Right atrium auricular region (tissue), 2 donors: Measurements from ENCODE around the gene SUCLG2. TPM values are rescaled to one million over a fixed set of nuclear protein-coding genes. Genes with fewer than 3 reads are reported as not detected.
A peak's percentile ranks its signal among the peaks of the same experiment; 100 is the strongest.

Experiments
- DNase-seq: peaks from one replicate; pipeline ENCODE4 v3.0.0-alpha.2; 2019; ENCODE audit warnings: low spot score
- H3K27ac ChIP-seq, 2 donors: fragments of 200-600 bp; sonication (generic); 1 replicate in 1 of 2; 2 replicates in 1 of 2; pipeline ENCODE4 v1.5.1; 2016 to 2019
- H3K27me3 ChIP-seq, 2 donors: fragments of 200-600 bp; sonication (generic); one replicate each; pipeline versions ENCODE4 v1.5.1 to v1.6.0; 2017 to 2019
- H3K36me3 ChIP-seq: fragments of 200-600 bp; sonication (generic); one replicate; pipeline ENCODE4 v1.5.1; 2016
- H3K4me1 ChIP-seq, 2 donors: fragments of 200-600 bp; sonication (generic); one replicate each; pipeline versions ENCODE4 v1.5.1 to v1.6.0; 2017 to 2019
- H3K4me3 ChIP-seq, 2 donors: fragments of 200-600 bp; sonication (generic); 1 replicate in 1 of 2; 2 replicates in 1 of 2; pipeline ENCODE4 v1.5.1; 2017 to 2019; ENCODE audit warnings: mild to moderate bottlenecking in 1 of 2, moderate library complexity in 1 of 2
- H3K9me3 ChIP-seq, 2 donors: fragments of 200-600 bp; sonication (generic); one replicate each; pipeline ENCODE4 v1.5.1; 2019
- CTCF ChIP-seq, 2 donors: fragments of 200-600 bp; sonication (generic); IDR thresholded peaks; one replicate each; pipeline ENCODE4 v1.5.1; 2019; ENCODE audit warnings: antibody characterized with exemption in 2 of 2
- total RNA-seq, 2 donors: library from RNA; depleted of rRNA; stranded (reverse); fragments of >200 nt; gene quantifications; one replicate each; pipeline ENCODE4 v1.1.0, GENCODE V29; 2016

The SUCLG2 gene
- total RNA-seq, 2 donors from 2014 or later, result 39.0 to 81.5 TPM

DNA sequence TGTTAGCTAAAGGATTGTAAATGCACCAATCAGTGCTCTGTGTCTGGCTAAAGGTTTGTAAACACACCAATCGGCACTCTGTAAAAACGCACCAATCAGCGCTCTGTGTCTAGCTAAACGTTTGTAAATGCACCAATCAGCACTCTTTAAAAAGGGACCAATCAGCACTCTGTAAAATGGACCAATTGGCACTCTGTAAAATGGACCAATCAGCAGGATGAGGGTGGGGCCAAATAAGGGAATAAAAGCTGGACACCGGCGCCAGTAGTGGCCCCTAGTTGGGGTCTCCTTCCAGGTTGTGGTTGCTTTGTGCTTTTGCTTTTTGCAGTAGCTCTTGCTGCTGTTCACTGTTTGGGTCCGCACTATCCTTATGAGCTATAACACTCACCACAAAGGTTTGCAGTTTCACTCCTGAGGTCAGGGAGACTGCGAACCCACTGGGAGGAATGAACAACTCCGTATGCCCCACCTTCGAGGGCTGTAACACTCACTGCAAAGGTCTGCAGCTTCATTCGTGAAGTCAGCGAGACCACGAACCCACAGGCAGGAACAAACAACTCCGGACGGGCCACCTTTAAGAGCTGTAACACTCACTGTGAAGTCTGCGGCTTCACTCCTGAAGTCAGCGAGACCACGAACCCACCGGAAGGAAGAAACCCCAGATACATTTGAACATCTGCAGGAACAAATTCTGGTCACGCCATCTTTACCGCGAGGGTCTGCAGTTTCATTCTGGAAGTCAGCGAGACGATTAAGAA is 1.1 kb upstream of the SUCLG2 start:
- H3K27ac ChIP-seq, result peak overlapping the region in 1 of 2 donors; percentile 95
- H3K4me3 ChIP-seq, result peak overlapping the region; percentile 74 to 80
- DNase-seq, result no peak
- peaks cover 0 to 18% of the 10 kb centered on the region in 2 donors for H3K4me1 ChIP-seq
- no peak for TF ChIP-seq CTCF (IDR thresholded peaks at IDR 0.05)
- no peaks in the 10 kb centered on the region for H3K9me3 ChIP-seq
- no peaks in the 10 kb centered on the region for H3K27me3 ChIP-seq
- no peaks in the 10 kb centered on the region for H3K36me3 ChIP-seq

- Histone ChIP-seq H3K36me3 (no peaks in the 10 kb centered on the region), H3K4me3 (peak overlapping the region; percentile 74 to 80), H3K9me3 (no peaks in the 10 kb centered on the region), H3K27me3 (no peaks in the 10 kb centered on the region), H3K4me1 (peaks cover 0 to 23% of the 10 kb centered on the region in 2 donors), H3K27ac (peak overlapping the region; percentile 92 to 95)
- no peak for TF ChIP-seq CTCF (IDR thresholded peaks at IDR 0.05)
- DNase-seq, result no peak
Measured at GRCh38 chr3:67654844-67655177, 399 bp upstream of the SUCLG2 start.

DNA sequence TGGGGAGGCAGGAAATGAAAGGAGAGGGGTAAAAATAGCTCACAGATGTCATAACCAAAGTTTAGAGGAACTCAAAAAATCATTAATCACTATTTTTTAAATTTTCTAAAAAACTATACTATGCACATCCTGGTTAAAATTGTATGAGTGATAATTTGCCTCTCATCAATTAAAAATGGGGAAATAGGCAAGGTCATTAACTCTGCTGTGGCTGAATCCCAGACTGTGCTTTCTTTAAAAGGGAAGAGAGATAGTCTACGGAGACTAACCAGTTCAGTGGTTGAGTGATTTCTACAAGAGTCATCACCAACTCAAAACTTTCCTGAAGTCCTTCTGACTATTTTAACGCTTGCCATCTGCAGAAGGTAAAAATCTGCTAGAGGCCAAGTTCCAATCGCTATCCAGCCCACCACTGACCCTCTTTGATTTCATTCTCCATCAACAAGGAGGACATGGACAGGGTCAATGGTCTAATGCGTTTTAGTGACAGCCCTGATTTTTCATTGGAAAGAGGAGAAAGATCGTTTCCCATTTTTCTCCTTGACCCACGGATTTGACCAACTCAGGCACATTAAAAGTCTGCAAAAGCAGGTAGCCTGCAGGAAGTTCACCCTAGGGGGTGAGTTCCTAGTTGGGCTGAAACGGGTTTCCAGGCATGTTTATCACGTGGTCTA is 850 bp downstream of the SUCLG2 start:
- no peaks in the 10 kb centered on the region for H3K27me3 ChIP-seq
- no peak for TF ChIP-seq CTCF (IDR thresholded peaks at IDR 0.05)
- H3K9me3 ChIP-seq, result no peaks in the 10 kb centered on the region
- DNase-seq, result no peak
- peaks cover 0 to 34% of the 10 kb centered on the region in 2 donors for H3K4me1 ChIP-seq
- no peaks in the 10 kb centered on the region for H3K36me3 ChIP-seq
- peak overlapping the region; percentile 92 to 95 for H3K27ac ChIP-seq
- H3K4me3 ChIP-seq, result peak overlapping the region; percentile 74 to 80

DNA sequence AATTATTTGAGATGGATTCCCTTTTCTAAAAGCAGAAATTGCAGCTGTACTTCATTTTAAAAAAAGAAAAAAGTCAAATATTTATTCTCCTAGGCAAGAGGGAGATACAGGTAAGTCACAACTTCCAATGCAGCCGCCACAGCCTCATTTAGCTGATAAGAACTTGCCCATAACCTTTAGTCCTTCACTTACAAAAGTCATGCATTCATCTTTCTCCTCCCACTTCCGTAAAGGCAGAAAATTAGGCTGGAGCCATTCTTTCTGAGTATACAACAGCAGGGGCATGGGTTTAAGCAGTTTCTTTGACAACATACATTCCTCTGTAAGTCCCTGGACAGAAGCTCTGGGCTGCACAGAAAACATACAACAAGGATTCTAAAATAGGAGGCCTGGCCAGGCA is 4.3 kb downstream of the SUCLG2 start:
- Histone ChIP-seq H3K27ac (peak overlapping the region; percentile 3 to 81), H3K4me1 (peaks cover 0 to 54% of the 10 kb centered on the region in 2 donors)

GRCh38 chr3:67649681-67650080 is 4.7 kb downstream of the SUCLG2 start:
- H3K36me3 ChIP-seq, result no peaks in the 10 kb centered on the region
- no peak overlapping the region for H3K4me3 ChIP-seq
- H3K27me3 ChIP-seq, result no peaks in the 10 kb centered on the region
- TF ChIP-seq CTCF (IDR thresholded peaks at IDR 0.05), result no peak
- H3K4me1 ChIP-seq, result peaks cover 0 to 54% of the 10 kb centered on the region in 2 donors
- H3K9me3 ChIP-seq, result no peaks in the 10 kb centered on the region
- no peak for DNase-seq
- peak overlapping the region; percentile 68 to 81 for H3K27ac ChIP-seq

More for the DNA sequence above, 4.3 kb downstream of the SUCLG2 start:
- DNase-seq, result no peak
- no peak for TF ChIP-seq CTCF (IDR thresholded peaks at IDR 0.05)
- Histone ChIP-seq H3K27me3 (no peaks in the 10 kb centered on the region), H3K36me3 (no peaks in the 10 kb centered on the region), H3K9me3 (no peaks in the 10 kb centered on the region), H3K4me3 (no peak overlapping the region)
